GM21825 (cell line): ENCODE data around the gene AHSG.

Experiments used
- ATAC-seq: cut with Tn5 transposase; IDR thresholded peaks from one replicate; pipeline ENCODE4 v1.9.1; 2021; ENCODE audit warnings: mild to moderate bottlenecking, moderate library complexity; ENCODE audit not compliant: unreplicated experiment

AHSG gene

DNA sequence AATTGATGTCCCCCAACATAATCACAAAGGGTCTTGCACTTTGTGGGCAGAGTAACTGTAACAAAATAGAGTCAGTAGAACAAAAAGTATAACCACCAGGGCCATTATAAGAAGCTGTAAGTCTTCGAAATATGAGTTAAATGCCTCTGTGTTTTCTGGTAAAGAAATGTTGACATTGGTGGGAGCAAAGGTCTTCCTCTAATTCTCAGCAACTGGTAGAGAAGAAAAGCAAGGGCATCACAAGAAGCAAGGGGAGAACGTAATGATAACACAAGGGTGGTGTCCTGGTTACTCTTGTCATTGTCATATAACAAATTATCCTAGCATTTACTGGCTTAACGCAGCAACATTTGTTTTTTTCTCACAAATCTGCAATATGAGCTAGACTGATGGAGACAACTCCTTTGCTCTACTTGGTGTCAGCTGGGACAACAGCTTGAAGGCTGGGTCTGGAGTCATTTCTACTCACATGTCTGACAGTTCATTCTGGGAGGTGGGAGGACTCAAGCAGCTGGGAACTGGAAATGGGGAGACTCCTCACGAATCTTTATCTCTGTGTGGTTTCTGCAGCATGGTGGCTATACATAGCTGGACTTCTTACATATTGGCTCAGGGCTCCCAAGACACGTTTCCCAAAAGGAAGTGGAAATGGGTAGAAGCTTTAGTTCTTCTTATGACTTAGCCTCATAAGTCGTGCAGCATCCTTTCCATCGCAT, 22.1 kb upstream of the AHSG start:
- no peak for ATAC-seq

DNA sequence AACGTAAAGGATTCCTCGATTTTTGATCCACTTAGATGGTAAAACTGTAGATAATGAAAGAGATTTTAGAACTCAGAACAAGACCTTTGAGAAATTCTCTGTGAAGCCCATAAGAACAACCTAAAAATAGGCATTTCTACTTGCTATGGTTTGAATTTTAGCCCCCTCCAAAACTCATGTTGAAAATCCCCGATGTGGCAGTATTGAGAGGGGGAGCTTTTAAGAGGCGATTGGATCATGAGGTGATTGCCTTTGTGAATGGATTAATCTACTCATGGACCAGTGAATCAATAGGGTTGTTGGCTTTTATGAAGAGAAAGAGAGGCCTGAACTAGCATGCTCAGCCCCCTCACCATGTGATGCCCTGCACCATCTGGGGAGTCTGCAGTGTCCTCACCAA, 20.2 kb upstream of the AHSG start:
- no peak for ATAC-seq

DNA sequence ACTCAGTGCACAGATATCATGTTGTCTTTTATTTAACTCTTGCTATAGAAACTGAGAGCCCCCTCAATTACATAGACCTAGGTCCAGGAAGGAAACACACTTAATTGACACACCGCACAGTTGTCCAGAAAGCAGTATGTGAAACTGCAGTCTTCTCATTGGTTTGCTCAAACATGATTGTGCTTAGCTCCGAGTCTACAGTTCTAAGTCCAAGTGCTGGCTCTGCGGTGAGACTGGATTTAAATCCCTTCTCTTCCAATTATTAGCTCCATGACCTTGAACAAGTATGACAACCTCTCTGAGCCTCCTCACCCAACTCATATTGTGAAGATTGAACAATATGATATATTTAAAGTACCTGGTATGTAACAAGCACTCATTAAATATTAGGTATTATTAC, 19.0 kb upstream of the AHSG start:
- ATAC-seq: no peak

GRCh38 chr3:186594591-186595113, 18.2 kb upstream of the AHSG start:
- ATAC-seq: no peak

GRCh38 chr3:186596568-186597287, 16.1 kb upstream of the AHSG start:
- ATAC-seq: no peak

GRCh38 chr3:186598108-186598784, 14.6 kb upstream of the AHSG start:
- ATAC-seq: no peak

GRCh38 chr3:186598794-186599141, 14.1 kb upstream of the AHSG start:
- no peak for ATAC-seq

- ATAC-seq: no peak
Measured at GRCh38 chr3:186599142-186599784, 13.6 kb upstream of the AHSG start.

- ATAC-seq: no peak
Measured at GRCh38 chr3:186599785-186600166, 13.1 kb upstream of the AHSG start.

- no peak for ATAC-seq
Measured at GRCh38 chr3:186600896-186601295, 12.0 kb upstream of the AHSG start.

GRCh38 chr3:186603159-186603558, 9.7 kb upstream of the AHSG start:
- ATAC-seq: no peak

- no peak for ATAC-seq
Measured at GRCh38 chr3:186605078-186605477, 7.8 kb upstream of the AHSG start.

DNA sequence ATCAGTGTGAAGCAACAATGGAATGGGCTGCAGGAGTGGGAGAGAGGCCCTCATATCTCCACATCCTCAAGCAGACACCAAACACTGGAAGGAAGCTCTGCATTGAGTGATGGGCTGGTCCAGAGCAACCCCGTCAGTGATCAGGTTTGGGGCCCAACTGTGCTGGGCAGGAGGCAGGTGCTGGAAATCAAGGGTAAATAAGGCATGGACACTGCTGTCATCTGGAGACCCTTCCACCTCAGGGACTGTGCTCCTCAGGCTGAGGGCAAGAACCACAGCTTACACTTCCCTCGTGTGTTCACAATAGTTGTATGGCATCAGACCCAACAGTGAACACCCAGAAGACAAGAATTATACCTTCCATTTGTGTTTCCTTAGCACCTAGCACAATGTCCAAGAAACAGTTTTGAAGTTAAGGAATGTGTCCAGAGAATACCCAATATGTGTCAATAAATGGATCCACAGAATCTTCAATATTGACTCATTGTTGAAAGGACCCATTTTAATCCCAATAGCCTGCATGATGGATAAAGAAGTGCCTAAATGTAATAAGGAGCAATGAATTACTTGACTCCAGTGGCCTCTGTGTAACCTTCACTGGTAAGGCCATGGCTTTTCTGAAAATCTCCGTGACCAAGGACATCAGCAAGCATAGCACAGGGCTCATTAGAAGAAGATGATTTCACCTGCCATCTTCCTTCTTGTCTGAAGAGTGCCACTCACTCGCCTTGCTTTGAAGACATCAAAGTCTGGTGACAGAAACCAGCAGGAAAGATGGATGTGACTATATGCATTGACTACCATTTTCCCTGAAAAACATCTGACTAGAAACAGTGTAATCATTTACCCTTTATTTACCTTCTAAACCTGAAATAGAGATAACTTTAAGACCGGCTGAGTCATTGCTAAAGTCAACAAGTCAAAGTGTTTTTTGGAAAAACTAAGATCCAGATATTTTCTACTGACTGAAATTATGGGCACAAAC, 7.0 kb upstream of the AHSG start:
- no peak for ATAC-seq

DNA sequence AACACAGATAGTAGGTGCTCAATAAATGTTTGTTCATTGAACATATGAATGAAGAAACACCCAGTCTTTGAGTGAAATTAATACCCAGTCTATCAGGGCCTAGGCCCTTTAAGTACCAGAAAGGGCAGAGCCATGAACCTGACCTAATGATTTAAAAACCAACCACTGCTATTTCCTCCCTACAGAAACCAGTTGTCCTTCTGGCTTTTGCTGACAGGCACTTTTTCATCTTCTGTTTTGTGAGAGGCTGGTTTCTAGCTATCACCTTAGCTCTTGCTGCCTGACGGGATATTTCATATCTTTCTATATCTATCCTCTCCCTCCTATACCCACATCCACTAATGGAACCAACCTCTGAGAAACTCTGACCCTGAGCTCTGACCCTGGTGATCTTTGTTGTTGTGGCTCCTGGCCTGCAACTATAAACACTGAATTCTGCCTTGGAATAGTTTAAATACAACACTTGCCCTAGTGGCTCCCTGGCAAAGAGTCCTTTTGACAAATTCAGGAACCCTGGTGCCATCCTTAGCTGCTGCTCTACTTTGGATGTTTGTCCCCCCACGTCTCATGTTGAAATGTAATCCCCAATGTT, 4.1 kb upstream of the AHSG start:
- no peak for ATAC-seq

DNA sequence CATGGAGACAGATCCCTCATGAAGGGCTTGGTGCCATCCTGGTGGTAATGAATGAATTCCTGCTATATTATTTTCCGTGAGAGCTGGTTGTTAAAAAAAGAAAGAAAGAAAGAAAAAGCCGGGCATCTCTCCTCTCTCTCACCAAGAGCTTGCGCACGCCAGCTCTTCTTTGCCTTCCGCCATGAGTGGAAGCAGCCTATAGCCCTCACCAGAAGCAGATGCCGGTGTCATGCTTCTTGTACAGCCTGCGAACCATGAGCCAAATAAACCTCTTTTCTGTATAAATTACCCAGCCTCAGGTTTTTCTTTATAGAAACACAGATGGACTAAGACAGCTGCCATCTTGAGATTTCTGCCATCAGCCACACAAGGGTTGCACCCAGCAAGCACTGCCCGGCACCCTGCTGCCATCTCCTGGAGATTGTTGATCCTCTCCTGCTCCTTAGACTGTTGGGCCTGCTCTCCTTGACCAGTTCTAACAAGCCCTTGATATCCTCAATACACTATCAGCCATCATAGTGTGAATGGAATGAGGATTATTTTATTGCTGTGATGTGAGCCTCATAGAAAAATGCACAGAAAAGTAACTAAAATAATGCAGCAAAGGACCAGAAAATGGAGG, 3.5 kb upstream of the AHSG start:
- ATAC-seq: no peak

GRCh38 chr3:186612065-186612464, 795 bp upstream of the AHSG start:
- no peak for ATAC-seq

DNA sequence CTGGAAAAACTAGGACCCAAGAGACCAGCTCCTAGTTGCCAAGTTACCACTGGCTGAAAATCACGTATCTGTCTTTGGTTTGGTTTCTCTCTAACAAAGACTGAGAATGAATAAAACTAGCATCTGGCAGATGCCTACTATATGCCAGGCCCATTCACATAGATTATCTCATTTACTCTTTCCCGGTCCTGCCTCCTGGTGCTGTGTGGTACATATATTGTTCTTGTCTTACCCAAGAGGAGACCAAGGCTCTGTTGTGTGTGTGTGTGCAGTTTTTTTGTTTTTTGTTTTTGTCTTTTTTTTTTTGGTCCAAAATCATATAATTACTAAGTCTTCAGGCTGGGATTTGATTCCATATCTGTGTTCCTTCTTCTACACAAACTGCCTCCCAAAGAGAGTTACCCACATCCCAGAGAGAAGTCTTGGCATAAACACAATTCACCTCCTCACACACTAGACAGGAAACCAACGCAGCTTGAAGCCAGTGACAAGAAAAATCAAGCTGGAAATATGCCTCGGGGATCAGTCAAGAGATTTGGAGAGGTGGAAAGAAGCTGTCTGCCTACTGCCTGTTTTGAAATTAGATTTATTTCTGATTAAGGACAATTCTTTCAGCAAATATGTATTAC, 891 bp downstream of the AHSG start:
- no peak for ATAC-seq

GRCh38 chr3:186614266-186614596, 1.4 kb downstream of the AHSG start:
- ATAC-seq: no peak
